Epidermal melanocyte (primary cell): ENCODE measurements around the gene EOGT.

Experiments
- DNase-seq: peaks from one replicate; pipeline ENCODE4 v3.0.0; 2011; ENCODE audit warnings: low spot score; ENCODE audit not compliant: insufficient read length

The EOGT gene

DNA sequence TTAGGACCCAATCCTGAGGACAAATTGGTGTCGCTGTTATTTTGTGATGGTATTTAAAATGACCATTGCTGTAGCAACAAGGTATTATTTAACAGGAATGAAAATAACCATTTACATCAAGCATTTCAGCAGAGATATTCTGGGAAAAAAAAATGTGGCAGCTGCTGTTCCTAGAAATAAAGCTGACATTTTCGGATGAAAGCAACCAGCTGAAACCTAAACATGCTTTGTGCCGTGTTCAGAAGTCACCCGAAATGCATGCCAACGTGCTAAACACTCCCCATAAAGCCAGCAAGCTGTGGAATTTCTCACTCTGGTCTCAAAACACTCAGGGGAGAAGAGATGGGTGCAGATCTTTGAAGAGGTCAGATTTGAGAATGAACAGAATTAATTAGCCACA lies 49.6 kb downstream of the EOGT start:
- DNase-seq = no peak

DNA sequence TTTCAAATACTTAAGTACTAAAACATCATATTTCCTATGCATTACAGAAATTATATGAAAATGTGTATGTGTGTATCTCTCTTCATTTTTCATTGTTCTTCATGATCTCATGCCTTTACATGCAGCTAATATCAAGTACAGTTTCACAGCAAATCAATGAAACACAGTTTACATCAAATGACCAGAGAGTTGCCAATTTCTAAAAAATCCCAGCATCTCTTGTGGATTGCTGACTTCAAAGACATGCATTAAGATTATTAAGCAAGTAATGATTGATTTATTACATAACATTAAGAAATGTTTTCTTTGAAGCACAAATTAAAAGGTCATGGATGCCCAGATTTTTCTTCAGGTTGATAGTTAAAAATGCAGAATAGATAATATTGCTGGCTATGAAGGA lies 50.1 kb downstream of the EOGT start:
- no peak for DNase-seq

DNA sequence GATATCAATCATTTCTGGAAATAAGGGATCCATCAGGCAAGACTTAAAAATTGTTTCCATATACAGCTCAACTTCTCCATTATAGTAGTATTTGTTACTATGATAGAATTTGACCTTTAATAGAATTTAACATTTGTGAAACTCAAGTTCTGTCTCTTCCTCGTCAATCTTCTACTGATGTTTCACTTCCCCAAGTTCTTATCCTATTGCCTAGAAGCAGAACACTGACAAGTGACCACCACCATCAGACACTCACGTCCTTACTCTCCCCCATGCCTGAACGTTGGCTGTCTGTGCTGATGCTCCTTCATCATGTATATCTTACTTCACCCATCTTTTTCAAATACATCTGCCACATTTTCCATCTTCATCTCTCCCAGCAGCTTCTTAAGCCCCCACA lies 54.6 kb downstream of the EOGT start:
- no peak for DNase-seq

DNA sequence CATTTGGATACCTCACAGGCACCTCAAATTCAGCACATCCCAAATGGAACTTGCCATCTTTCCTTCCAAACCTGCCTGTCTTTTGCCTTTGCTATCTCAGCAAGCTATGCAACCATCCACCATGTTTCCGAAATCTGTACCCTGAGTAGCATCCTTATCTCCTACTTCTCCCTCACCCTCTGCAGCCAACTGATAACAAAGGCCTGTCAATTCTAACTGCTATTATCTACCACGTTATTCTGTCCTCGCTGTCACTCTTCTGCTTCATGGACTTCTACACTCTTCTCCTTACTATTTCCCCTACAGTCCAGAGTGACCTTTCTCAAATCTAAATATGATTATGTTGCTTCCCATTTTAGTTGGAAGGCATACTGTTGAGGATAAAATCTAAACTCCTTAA lies 55.6 kb downstream of the EOGT start:
- DNase-seq = no peak

DNA sequence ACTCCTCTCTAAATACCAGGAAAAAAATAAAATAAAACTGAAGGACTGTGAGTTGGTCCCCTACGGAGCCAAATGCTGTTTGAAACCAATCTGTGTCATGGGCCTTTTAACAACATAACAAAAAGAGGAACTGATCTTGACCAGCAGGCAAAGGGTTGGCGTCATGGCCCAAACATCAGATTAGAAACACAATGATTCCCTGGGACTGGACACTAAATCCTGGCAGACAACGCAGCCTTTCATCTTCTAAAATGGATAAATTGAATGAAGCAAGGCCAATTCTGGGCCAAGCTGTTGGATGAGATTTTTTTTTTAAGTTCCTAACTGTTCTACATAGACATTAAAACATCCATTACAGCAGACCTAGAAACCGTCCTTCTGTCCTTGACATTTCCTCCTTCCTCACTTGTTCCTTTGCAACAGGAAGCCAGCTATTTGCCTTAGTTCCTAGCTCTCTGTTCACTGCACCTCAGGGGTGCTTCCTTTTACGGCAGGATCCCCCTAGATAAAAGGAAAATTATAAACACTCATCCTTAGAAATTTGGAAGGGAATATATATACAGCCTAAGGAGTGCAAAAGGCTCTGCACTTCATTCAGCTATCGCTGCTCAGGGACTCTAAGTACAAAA lies 59.6 kb downstream of the EOGT start:
- DNase-seq = no peak

DNA sequence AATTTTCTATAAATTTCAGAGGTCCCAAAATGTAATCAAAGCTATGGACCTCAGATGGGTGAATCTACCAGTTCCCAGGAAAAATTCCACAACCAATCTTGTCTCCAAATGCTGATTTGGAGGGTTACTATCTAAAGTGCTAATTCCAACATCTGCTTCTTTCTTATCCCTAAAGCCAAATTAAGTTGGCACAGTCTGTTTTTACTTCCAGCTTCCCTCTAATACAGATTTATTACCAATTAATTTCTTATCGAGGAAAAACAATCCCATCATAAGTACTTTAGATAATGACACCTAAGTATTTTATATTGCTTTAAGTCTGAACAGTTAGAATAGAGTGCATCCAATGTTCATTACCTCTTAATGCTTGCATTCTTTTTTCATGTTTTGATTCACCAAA lies 68.3 kb downstream of the EOGT start:
- DNase-seq = no peak

DNA sequence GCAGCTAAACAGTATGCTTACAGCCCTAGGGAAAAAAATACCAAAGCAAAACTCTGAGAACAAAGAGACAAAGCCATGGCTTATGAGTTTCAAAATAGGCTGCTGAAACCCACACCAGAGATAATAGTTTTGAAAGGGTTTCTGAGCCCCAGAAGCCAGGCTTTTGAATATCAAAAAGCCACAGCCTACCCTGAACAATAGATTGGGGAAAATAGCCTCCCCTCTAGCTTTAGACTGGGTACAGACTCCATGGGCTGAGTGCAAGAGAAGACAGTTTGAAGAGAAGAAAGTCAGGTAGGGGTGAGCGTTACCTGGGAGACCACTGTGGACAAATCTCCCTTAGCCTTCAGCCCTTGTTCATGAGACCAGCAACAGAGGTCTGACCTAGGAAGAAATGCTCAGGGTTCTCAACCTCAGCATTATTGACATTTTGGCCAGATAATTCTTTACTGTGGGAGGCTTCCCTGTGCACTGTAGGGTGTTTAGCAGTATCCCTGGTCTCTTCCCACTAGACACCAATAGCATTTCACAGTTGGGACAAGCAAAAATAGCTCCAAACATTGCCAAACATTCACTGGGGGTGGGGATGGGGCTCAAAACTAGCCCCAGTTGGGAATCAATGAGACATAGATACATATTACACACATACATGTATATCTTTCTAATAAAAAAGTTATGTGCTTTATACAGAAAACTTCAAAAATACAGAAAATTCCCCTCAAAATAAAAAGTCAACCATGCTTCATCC lies 69.6 kb downstream of the EOGT start:
- no peak for DNase-seq

DNA sequence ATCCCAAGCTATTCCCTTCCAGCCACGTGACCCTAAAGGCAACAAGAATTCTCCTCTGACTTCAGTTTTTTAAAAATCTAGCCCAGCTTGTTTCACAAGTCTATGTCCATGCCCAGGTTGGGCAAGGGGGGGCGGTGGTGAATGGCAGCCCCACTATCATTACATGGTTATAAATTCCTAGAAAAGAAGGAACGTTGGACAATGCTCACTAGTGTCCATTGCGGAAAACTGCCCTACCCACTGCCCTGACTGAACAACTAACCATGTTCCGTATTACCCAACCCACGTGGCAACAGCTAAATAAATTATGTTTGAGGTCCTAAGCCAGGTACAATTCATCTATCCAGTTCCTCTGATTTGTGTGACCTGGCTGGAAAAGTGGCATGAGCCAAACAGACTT lies 72.4 kb downstream of the EOGT start:
- no peak for DNase-seq

DNA sequence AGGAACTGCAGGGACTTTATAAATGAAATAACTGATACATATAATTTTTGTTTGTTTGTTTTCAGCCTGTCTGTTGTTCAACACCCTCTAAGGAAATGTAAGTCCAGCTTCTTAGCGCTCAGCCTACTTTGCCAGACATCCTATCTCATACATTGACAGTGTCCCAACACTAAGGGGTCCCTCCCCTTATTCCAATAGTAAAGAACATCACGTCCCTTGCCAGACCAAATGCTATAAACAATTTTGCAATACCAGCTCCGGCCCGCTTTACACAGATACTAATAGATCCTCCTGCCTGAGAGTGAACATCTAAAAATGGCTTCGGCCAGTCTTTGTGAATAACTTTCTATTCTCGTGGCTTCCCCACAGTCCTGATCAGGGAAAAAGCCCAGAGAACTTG lies 76.6 kb downstream of the EOGT start:
- no peak for DNase-seq

DNA sequence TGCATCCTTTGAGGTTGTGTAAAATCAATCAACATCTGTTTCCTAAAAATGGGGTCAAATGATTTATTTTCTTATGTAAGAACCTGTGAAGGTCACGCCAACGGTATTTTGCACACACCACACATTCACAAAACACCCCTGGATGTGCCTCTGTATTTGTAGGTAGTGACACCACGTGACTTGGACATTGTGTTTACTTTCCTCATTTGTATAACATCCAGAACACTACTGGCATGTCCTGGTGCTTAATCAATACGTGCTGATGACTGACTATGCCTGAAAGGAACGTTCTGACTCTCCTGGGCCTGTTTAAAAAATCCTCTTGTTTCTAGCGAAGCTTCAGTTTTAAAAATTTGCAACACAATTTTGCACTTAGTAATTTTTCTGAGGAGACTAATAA lies 77.7 kb downstream of the EOGT start:
- DNase-seq = no peak

DNA sequence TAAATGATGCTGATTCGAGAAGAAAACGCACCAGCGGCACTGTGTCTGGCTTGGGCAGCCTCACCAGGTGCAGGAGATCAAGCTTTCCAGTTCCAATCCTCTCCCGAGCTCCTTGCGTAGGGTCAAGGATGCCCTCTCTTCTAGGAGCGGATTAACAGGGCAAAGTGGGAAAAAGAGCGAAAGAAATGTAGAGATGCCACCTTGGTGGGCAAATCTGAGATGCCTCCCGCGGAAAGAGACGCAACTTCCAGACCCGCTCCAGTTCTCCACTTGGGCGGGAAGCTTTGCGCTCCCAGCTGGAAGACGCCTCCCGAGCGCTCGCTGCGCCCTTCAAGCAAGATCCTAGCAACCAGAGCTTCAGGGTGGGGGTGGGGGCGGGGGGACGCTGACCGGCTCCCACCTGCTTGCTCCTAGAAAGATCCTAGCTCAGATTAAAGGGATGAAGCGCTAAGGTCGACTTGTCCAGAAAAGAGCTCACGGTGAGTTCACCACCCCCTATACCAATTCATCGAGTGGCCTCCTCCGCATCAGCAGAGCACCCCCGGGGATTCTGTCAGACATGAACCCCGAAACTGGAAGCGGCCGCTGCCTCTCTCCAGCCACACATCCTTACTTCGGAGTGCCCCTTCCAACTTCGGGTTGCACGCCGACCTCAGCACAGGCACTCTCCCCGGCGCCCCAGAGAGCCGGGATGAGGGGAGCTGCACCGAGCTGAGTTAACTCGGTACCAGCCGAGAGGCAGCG lies 81.9 kb downstream of the EOGT start:
- no peak for DNase-seq
